ENCODE data around the gene CTNNA3. TPM values are rescaled to one million over a fixed set of nuclear protein-coding genes. Genes with fewer than 3 reads are reported as not detected.

CTNNA3 gene
- total and polyA plus RNA-seq, 2 donors from 2014 or later: 0.45 to 0.72 TPM

DNA sequence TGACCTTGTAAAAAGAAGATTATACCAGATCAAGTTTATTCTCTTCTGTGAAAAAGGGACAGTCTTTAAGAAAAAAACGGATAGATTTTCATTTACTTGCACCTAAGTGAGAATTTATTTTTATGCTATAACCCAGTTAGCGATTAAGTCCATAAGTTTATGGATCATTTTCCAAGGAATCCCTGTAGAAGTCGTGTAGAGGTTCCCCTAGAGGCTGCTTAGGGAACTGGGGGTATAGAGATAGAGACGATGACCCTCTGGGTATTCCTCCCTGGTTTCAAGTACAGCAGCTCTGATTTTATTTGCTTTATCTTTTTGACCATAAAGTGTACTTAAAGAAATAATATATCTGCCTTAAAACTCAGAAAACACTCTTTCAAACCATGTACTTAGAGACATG lies 1418.5 kb downstream of the CTNNA3 start:
- no peak for TF ChIP-seq CTCF (IDR thresholded peaks at IDR 0.05; ENCODE audit: borderline replicate concordance, extremely low read depth, insufficient read depth)
- H3K27me3 ChIP-seq (ENCODE audit: control insufficient read depth, insufficient read depth, low read length): no peaks in the 10 kb centered on the region
- H3K27ac ChIP-seq (ENCODE audit: low read depth in 2 of 2, low read length in 2 of 2): no peak overlapping the region
- no peaks in the 10 kb centered on the region for H3K4me1 ChIP-seq (ENCODE audit: control insufficient read depth in 2 of 3, insufficient read depth in 2 of 3, low read depth in 1 of 3, low read length in 3 of 3)
- DNase-seq (no peak), FAIRE-seq (no peak)
- no peaks in the 10 kb centered on the region for H3K36me3 ChIP-seq (ENCODE audit: control insufficient read depth in 2 of 3, insufficient read depth in 3 of 3, low read length in 3 of 3)
- no peak overlapping the region for H3K4me3 ChIP-seq (ENCODE audit: low read length in 3 of 3)
- H3K9ac ChIP-seq (ENCODE audit: low read length in 3 of 3): no peak overlapping the region
- H3K9me3 ChIP-seq (ENCODE audit: control insufficient read depth in 2 of 3, insufficient read depth in 1 of 3, low read length in 3 of 3): no peaks in the 10 kb centered on the region
- intact Hi-C loops (cut with DNase I): no loop called here

GRCh38 chr10:66273966-66274519 lies 1422.0 kb downstream of the CTNNA3 start:
- FAIRE-seq: no peak

GRCh38 chr10:66265398-66265797 lies 1430.6 kb downstream of the CTNNA3 start:
- intact Hi-C loops (cut with DNase I): no loop called here
- Histone ChIP-seq H3K36me3 (ENCODE audit: control insufficient read depth in 2 of 3, insufficient read depth in 3 of 3, low read length in 3 of 3) (no peaks in the 10 kb centered on the region), H3K4me1 (ENCODE audit: control insufficient read depth in 2 of 3, insufficient read depth in 2 of 3, low read depth in 1 of 3, low read length in 3 of 3) (no peaks in the 10 kb centered on the region), H3K27ac (ENCODE audit: low read depth in 2 of 2, low read length in 2 of 2) (no peak overlapping the region), H3K9ac (ENCODE audit: low read length in 3 of 3) (no peak overlapping the region), H3K4me3 (ENCODE audit: low read length in 3 of 3) (no peak overlapping the region), H3K27me3 (ENCODE audit: control insufficient read depth, insufficient read depth, low read length) (no peaks in the 10 kb centered on the region), H3K9me3 (ENCODE audit: control insufficient read depth in 2 of 3, insufficient read depth in 1 of 3, low read length in 3 of 3) (no peaks in the 10 kb centered on the region)
- TF ChIP-seq CTCF (IDR thresholded peaks at IDR 0.05; ENCODE audit: borderline replicate concordance, extremely low read depth, insufficient read depth): no peak
- DNase-seq (no peak), FAIRE-seq (no peak)

More at GRCh38 chr10:66273966-66274519, 1422.0 kb downstream of the CTNNA3 start:
- intact Hi-C loops (cut with DNase I): no loop called here
- TF ChIP-seq CTCF (IDR thresholded peaks at IDR 0.05; ENCODE audit: borderline replicate concordance, extremely low read depth, insufficient read depth): no peak
- H3K4me1 ChIP-seq (ENCODE audit: control insufficient read depth in 2 of 3, insufficient read depth in 2 of 3, low read depth in 1 of 3, low read length in 3 of 3): no peaks in the 10 kb centered on the region
- no peak overlapping the region for H3K4me3 ChIP-seq (ENCODE audit: low read length in 3 of 3)
- H3K9ac ChIP-seq (ENCODE audit: low read length in 3 of 3): no peak overlapping the region
- no peaks in the 10 kb centered on the region for H3K27me3 ChIP-seq (ENCODE audit: control insufficient read depth, insufficient read depth, low read length)
- no peak overlapping the region for H3K27ac ChIP-seq (ENCODE audit: low read depth in 2 of 2, low read length in 2 of 2)
- no peaks in the 10 kb centered on the region for H3K36me3 ChIP-seq (ENCODE audit: control insufficient read depth in 2 of 3, insufficient read depth in 3 of 3, low read length in 3 of 3)
- DNase-seq: no peak
- no peaks in the 10 kb centered on the region for H3K9me3 ChIP-seq (ENCODE audit: control insufficient read depth in 2 of 3, insufficient read depth in 1 of 3, low read length in 3 of 3)

DNA sequence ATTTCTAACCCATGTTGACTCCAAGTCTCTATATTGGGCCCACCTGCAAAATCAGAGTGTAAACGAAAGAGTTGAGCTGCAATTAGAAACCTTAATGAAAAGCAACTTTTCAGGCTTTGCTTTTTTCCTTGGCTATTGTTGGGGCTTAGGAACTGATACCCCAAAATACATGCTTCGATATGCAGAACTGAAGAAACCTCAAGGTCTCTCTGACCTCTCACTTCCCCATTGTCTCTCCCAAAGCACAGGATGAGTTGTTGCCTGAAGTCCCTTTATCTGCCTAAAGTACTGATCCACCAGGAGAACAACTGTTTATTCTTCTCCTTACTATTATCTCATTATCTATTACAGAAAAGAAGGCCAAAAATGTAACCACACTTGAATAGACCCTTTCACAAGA lies 1436.2 kb downstream of the CTNNA3 start:
- no peak for DNase-seq
- H3K27ac ChIP-seq (ENCODE audit: low read depth in 2 of 2, low read length in 2 of 2): no peak overlapping the region
- no peaks in the 10 kb centered on the region for H3K9me3 ChIP-seq (ENCODE audit: control insufficient read depth in 2 of 3, insufficient read depth in 1 of 3, low read length in 3 of 3)
- intact Hi-C loops (cut with DNase I): no loop called here
- H3K4me3 ChIP-seq (ENCODE audit: low read length in 3 of 3): no peak overlapping the region
- no peak overlapping the region for H3K9ac ChIP-seq (ENCODE audit: low read length in 3 of 3)
- H3K27me3 ChIP-seq (ENCODE audit: control insufficient read depth, insufficient read depth, low read length): no peaks in the 10 kb centered on the region
- no peaks in the 10 kb centered on the region for H3K36me3 ChIP-seq (ENCODE audit: control insufficient read depth in 2 of 3, insufficient read depth in 3 of 3, low read length in 3 of 3)
- no peaks in the 10 kb centered on the region for H3K4me1 ChIP-seq (ENCODE audit: control insufficient read depth in 2 of 3, insufficient read depth in 2 of 3, low read depth in 1 of 3, low read length in 3 of 3)
- no peak for FAIRE-seq
- no peak for TF ChIP-seq CTCF (IDR thresholded peaks at IDR 0.05; ENCODE audit: borderline replicate concordance, extremely low read depth, insufficient read depth)

All from kidney (tissue), 14 donors.